ENCODE measurements around the gene TGFA. TPM values are rescaled to one million over a fixed set of nuclear protein-coding genes. Genes with fewer than 3 reads are reported as not detected.
A peak's percentile ranks its signal among the peaks of the same experiment; 100 is the strongest.

Gene TGFA
- 0.04 and 0.10 TPM in 2 replicates for polyA plus RNA-seq (2013)

DNA sequence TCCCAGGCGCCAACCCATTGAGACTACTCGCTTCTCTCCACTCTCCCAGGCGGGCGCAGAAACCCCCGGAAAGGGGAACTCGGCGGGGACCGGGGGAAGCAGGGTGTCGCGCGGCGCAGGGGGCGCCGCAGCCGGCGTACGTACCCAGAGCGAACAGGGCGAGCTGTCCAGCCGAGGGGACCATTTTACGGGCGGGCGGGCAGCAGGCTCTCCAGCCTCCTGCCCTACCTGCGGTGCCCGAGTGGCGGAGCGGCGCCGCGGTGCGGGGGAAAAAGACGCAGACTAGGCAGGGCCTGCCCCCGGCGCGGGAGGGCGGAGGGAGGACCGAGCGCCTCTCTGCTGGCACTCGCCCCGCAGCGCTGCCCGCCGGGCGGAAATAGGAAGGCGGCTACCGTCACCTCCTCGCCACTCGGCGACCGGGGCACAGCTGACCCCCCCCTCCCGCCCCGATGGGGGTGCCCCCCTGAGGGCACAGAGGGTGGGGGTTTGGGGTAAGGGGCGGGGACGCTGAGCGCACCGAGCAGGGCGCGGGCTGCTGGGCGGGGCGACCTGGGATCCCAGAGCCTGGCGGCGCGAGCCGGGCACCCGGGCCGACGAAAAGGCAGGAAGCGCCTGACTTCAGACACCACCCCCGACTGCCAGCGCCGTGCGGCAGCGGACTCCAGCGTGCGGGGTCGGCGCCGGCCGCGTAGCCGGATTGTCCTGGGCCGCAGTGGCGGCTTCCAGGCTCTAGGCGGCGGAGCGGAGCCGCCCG lies at the start of gene TGFA:
TGFA (minus strand) TSS at position 243 of the 754 bp plus-strand sequence; CDS start at position 184, 59 bp downstream.
- Histone ChIP-seq H3K14ac (ENCODE audit: low read length) (no peak within 1 kb of the TSS), H3K79me2 (ENCODE audit: control insufficient read depth, insufficient read depth, low read length, poor library complexity) (no peaks in the 10 kb centered on the region), H3K27me3 (ENCODE audit: insufficient read depth, low read length) (peaks cover 25% of the 10 kb centered on the region), H2BK120ac (ENCODE audit: insufficient read depth, low read length, poor library complexity) (no peak within 1 kb of the TSS), H4K8ac (ENCODE audit: low read depth, low read length) (no peak within 1 kb of the TSS), H3K4me2 (ENCODE audit: low read length) (peak within 1 kb of the TSS; percentile 87), H3K4me1 (ENCODE audit: control insufficient read depth in 1 of 2, insufficient read depth in 2 of 2, low read length in 2 of 2) (peaks cover 2 to 5% of the 10 kb centered on the region in 2 experiments), H3K4me3 (ENCODE audit: low read depth, low read length) (peak within 1 kb of the TSS; percentile 70), H3K9me3 (ENCODE audit: insufficient read depth, low read depth, low read length) (no peaks in the 10 kb centered on the region), H3K4ac (ENCODE audit: low read depth, low read length) (no peak within 1 kb of the TSS), H3K23ac (ENCODE audit: low read length) (no peak within 1 kb of the TSS), H3K9ac (ENCODE audit: low read length) (no peak within 1 kb of the TSS), H2AFZ (ENCODE audit: insufficient read depth, low read length, poor library complexity) (peak within 1 kb of the TSS; percentile 92), H4K91ac (ENCODE audit: low read depth, low read length) (no peak within 1 kb of the TSS), H4K12ac (ENCODE audit: low read depth, low read length) (no peak within 1 kb of the TSS), H3K79me1 (ENCODE audit: low read length) (no peaks in the 10 kb centered on the region), H3K27ac (ENCODE audit: low read depth, low read length) (no peak within 1 kb of the TSS), H2AK5ac (ENCODE audit: low read length) (no peak within 1 kb of the TSS), H3K18ac (ENCODE audit: low read length) (no peak within 1 kb of the TSS), H2BK5ac (ENCODE audit: low read depth, low read length, poor library complexity) (no peak within 1 kb of the TSS), H2BK12ac (ENCODE audit: low read length) (no peak within 1 kb of the TSS), H3K36me3 (ENCODE audit: control insufficient read depth in 1 of 2, insufficient read depth in 2 of 2, low read length in 2 of 2) (no peaks in the 10 kb centered on the region)
- no CpG with 5 or more reads among the region's 88 CpGs for WGBS (ENCODE audit: extremely low coverage, insufficient coverage, insufficient read length)
- DNase-seq, result peak; percentile 43 to 63

DNA sequence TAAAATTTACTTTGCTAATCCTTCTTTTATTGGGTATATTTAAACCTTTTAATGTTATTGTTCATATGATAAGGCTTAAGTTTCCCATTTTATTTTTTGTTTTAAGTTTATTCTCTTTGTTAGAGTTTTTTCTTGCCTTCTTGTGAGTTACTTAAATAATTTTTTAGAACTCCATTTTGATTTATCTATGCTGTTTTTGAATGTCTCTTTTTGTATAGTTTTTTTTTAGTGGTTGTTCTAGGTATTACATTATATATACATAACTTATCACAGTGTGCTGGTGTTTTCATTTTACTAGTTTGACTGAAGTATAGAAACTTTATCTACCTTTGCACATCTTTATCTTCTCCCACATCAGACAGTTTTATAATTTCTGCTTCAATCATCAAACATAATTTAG lies 49.4 kb upstream of the TGFA start:
- no peak for DNase-seq
- Histone ChIP-seq H3K9me3 (ENCODE audit: insufficient read depth, low read depth, low read length) (no peaks in the 10 kb centered on the region), H2AFZ (ENCODE audit: insufficient read depth, low read length, poor library complexity) (no peak overlapping the region), H2BK12ac (ENCODE audit: low read length) (no peak overlapping the region), H3K79me1 (ENCODE audit: low read length) (no peaks in the 10 kb centered on the region), H3K18ac (ENCODE audit: low read length) (no peak overlapping the region), H4K8ac (ENCODE audit: low read depth, low read length) (no peak overlapping the region), H2BK5ac (ENCODE audit: low read depth, low read length, poor library complexity) (no peak overlapping the region), H3K4me1 (ENCODE audit: control insufficient read depth in 1 of 2, insufficient read depth in 2 of 2, low read length in 2 of 2) (no peaks in the 10 kb centered on the region), H3K4ac (ENCODE audit: low read depth, low read length) (no peak overlapping the region), H3K14ac (ENCODE audit: low read length) (no peak overlapping the region), H3K36me3 (ENCODE audit: control insufficient read depth in 1 of 2, insufficient read depth in 2 of 2, low read length in 2 of 2) (no peaks in the 10 kb centered on the region), H2AK5ac (ENCODE audit: low read length) (no peak overlapping the region), H3K27me3 (ENCODE audit: insufficient read depth, low read length) (no peaks in the 10 kb centered on the region), H3K4me3 (ENCODE audit: low read depth, low read length) (no peak overlapping the region), H4K91ac (ENCODE audit: low read depth, low read length) (no peak overlapping the region), H3K79me2 (ENCODE audit: control insufficient read depth, insufficient read depth, low read length, poor library complexity) (no peaks in the 10 kb centered on the region), H3K9ac (ENCODE audit: low read length) (no peak overlapping the region), H2BK120ac (ENCODE audit: insufficient read depth, low read length, poor library complexity) (no peak overlapping the region), H3K27ac (ENCODE audit: low read depth, low read length) (no peak overlapping the region), H3K4me2 (ENCODE audit: low read length) (no peak overlapping the region), H3K23ac (ENCODE audit: low read length) (no peak overlapping the region), H4K12ac (ENCODE audit: low read depth, low read length) (no peak overlapping the region)

DNA sequence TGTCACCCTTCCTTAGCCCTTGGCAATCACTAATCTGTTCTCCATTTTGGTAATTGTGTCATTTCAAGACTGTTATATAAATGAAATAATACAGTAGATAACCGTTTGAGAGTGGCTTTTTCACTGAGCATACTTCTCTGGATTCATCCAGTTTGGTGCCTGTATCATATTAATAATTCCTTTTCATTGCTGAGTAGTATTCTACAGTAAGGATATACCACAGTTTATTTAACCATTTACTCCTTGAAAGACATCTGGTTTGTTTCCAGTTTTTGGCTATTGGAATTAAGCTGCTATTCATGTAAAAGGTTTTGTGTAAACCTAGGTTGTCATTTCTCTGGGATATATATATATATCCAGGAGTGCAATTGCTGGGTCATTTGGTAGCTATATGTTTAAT lies 44.6 kb upstream of the TGFA start:
- H3K27me3 ChIP-seq (ENCODE audit: insufficient read depth, low read length), result no peaks in the 10 kb centered on the region
- H4K12ac ChIP-seq (ENCODE audit: low read depth, low read length), result no peak overlapping the region
- H3K14ac ChIP-seq (ENCODE audit: low read length), result no peak overlapping the region
- H3K9ac ChIP-seq (ENCODE audit: low read length), result no peak overlapping the region
- H3K4me2 ChIP-seq (ENCODE audit: low read length), result no peak overlapping the region
- DNase-seq, result no peak
- H3K36me3 ChIP-seq (ENCODE audit: control insufficient read depth in 1 of 2, insufficient read depth in 2 of 2, low read length in 2 of 2), result no peaks in the 10 kb centered on the region
- peaks cover 0 to 2% of the 10 kb centered on the region in 2 experiments for H3K4me1 ChIP-seq (ENCODE audit: control insufficient read depth in 1 of 2, insufficient read depth in 2 of 2, low read length in 2 of 2)
- H3K18ac ChIP-seq (ENCODE audit: low read length), result no peak overlapping the region
- H4K8ac ChIP-seq (ENCODE audit: low read depth, low read length), result no peak overlapping the region
- no peak overlapping the region for H2AFZ ChIP-seq (ENCODE audit: insufficient read depth, low read length, poor library complexity)
- H2BK120ac ChIP-seq (ENCODE audit: insufficient read depth, low read length, poor library complexity), result no peak overlapping the region
- H2AK5ac ChIP-seq (ENCODE audit: low read length), result no peak overlapping the region
- H3K4ac ChIP-seq (ENCODE audit: low read depth, low read length), result no peak overlapping the region
- H2BK5ac ChIP-seq (ENCODE audit: low read depth, low read length, poor library complexity), result no peak overlapping the region
- H3K4me3 ChIP-seq (ENCODE audit: low read depth, low read length), result no peak overlapping the region
- WGBS (ENCODE audit: extremely low coverage, insufficient coverage, insufficient read length), result no CpG with 5 or more reads among the region's 1 CpG
- H3K9me3 ChIP-seq (ENCODE audit: insufficient read depth, low read depth, low read length), result no peaks in the 10 kb centered on the region
- no peak overlapping the region for H3K27ac ChIP-seq (ENCODE audit: low read depth, low read length)
- no peaks in the 10 kb centered on the region for H3K79me2 ChIP-seq (ENCODE audit: control insufficient read depth, insufficient read depth, low read length, poor library complexity)
- no peaks in the 10 kb centered on the region for H3K79me1 ChIP-seq (ENCODE audit: low read length)
- H3K23ac ChIP-seq (ENCODE audit: low read length), result no peak overlapping the region
- H2BK12ac ChIP-seq (ENCODE audit: low read length), result no peak overlapping the region
- H4K91ac ChIP-seq (ENCODE audit: low read depth, low read length), result no peak overlapping the region

GRCh38 chr2:70596739-70597138 lies 43.1 kb upstream of the TGFA start:
- H3K18ac ChIP-seq (ENCODE audit: low read length), result no peak overlapping the region
- H2AFZ ChIP-seq (ENCODE audit: insufficient read depth, low read length, poor library complexity), result peak overlapping the region; percentile 17
- no peak overlapping the region for H3K4me3 ChIP-seq (ENCODE audit: low read depth, low read length)
- H2AK5ac ChIP-seq (ENCODE audit: low read length), result no peak overlapping the region
- H3K36me3 ChIP-seq (ENCODE audit: control insufficient read depth in 1 of 2, insufficient read depth in 2 of 2, low read length in 2 of 2), result no peaks in the 10 kb centered on the region
- H4K12ac ChIP-seq (ENCODE audit: low read depth, low read length), result no peak overlapping the region
- peak overlapping the region; percentile 18 for H2BK120ac ChIP-seq (ENCODE audit: insufficient read depth, low read length, poor library complexity)
- H2BK5ac ChIP-seq (ENCODE audit: low read depth, low read length, poor library complexity), result peak overlapping the region; percentile 16
- no peak for DNase-seq
- H3K79me1 ChIP-seq (ENCODE audit: low read length), result no peaks in the 10 kb centered on the region
- no peak overlapping the region for H3K27ac ChIP-seq (ENCODE audit: low read depth, low read length)
- H3K79me2 ChIP-seq (ENCODE audit: control insufficient read depth, insufficient read depth, low read length, poor library complexity), result no peaks in the 10 kb centered on the region
- no peaks in the 10 kb centered on the region for H3K9me3 ChIP-seq (ENCODE audit: insufficient read depth, low read depth, low read length)
- no peak overlapping the region for H4K8ac ChIP-seq (ENCODE audit: low read depth, low read length)
- no CpG with 5 or more reads among the region's 7 CpGs for WGBS (ENCODE audit: extremely low coverage, insufficient coverage, insufficient read length)
- no peak overlapping the region for H3K9ac ChIP-seq (ENCODE audit: low read length)
- H3K27me3 ChIP-seq (ENCODE audit: insufficient read depth, low read length), result no peaks in the 10 kb centered on the region
- peak overlapping the region; percentile 15 for H4K91ac ChIP-seq (ENCODE audit: low read depth, low read length)
- H2BK12ac ChIP-seq (ENCODE audit: low read length), result no peak overlapping the region
- peak overlapping the region; percentile 53 for H3K14ac ChIP-seq (ENCODE audit: low read length)
- H3K4ac ChIP-seq (ENCODE audit: low read depth, low read length), result no peak overlapping the region
- no peak overlapping the region for H3K4me2 ChIP-seq (ENCODE audit: low read length)
- H3K4me1 ChIP-seq (ENCODE audit: control insufficient read depth in 1 of 2, insufficient read depth in 2 of 2, low read length in 2 of 2), result peaks cover 0 to 2% of the 10 kb centered on the region in 2 experiments
- H3K23ac ChIP-seq (ENCODE audit: low read length), result no peak overlapping the region

All from trophoblast cell (in vitro differentiated cells and primary cell).